ENCODE data around the gene B3GAT1. TPM values are rescaled to one million over a fixed set of nuclear protein-coding genes. Genes with fewer than 3 reads are reported as not detected.

The B3GAT1 gene
- polyA plus RNA-seq, 1 donor from 2014 or later = 28.2 TPM

DNA sequence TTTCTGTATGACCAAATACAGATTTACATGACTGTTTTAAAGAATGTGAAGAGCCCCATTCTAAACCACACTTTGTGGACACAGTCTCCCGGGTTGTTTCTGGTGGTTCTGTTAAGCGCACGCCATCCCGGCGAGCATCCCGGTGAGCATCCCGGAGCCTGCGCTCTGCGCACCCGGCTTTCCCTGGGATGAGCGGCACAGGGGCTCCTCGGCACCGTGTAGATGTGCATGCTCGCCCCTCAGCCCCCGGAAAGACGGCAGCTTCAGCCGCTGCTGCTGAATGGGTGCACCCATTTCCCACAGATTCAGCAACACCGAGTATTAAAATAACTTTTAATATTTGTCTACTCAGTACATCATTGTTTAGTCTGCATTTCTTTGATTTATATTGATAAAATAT, 44.3 kb downstream of the B3GAT1 start:
- Histone ChIP-seq H3K4me2 (ENCODE audit: low read length) (no peak overlapping the region), H2AFZ (ENCODE audit: low read depth, low read length) (no peak overlapping the region), H3F3A (ENCODE audit: insufficient read depth, low read length, poor library complexity, severe bottlenecking) (no peaks in the 10 kb centered on the region), H3K9ac (ENCODE audit: low read length) (no peak overlapping the region), H4K20me1 (ENCODE audit: insufficient read depth) (no peaks in the 10 kb centered on the region), H3K27ac (ENCODE audit: low read length) (no peak overlapping the region), H3K9me2 (ENCODE audit: insufficient read depth, low read length) (no peaks in the 10 kb centered on the region), H3K27me3 (ENCODE audit: insufficient read depth, low read depth, low read length) (no peaks in the 10 kb centered on the region), H3K79me2 (replicated peaks; ENCODE audit: insufficient read depth, low read length) (no peaks in the 10 kb centered on the region), H3K4me3 (ENCODE audit: low read length) (no peak overlapping the region), H3K36me3 (ENCODE audit: insufficient read depth, low read length) (no peaks in the 10 kb centered on the region), H3K9me3 (ENCODE audit: low read length) (no peaks in the 10 kb centered on the region)
- TF ChIP-seq MXI1 (conservative IDR thresholded peaks at IDR 0.05; ENCODE audit: poor library complexity, severe bottlenecking) (no peak), EP300 (conservative IDR thresholded peaks at IDR 0.05; ENCODE audit: poor library complexity, severe bottlenecking) (no peak)

DNA sequence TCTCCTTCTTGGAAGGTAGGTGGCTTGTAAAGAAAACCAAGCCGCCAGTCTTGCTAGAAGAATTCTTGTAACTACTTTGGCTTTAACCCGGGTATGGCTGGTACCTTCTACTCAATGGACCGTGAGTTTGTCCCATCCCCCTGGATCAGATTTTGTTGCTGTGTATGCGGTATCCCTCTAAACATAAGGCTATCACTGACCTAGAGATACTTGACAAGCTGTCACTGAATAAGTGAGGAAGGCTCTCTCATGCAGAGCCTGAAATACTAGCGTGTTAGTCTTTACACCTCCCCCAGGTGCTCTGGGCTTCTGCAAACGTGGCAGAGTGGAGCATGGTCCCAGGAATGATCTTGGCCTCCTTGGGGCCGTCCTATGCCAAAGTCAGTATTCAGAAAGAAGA, 45.8 kb downstream of the B3GAT1 start:
- no peaks in the 10 kb centered on the region for H3K36me3 ChIP-seq (ENCODE audit: insufficient read depth, low read length)

More for the DNA sequence above, 45.8 kb downstream of the B3GAT1 start:
- no peaks in the 10 kb centered on the region for H3K9me3 ChIP-seq (ENCODE audit: low read length)
- no peak overlapping the region for H3K4me2 ChIP-seq (ENCODE audit: low read length)
- H3K9ac ChIP-seq (ENCODE audit: low read length) = no peak overlapping the region
- no peaks in the 10 kb centered on the region for H4K20me1 ChIP-seq (ENCODE audit: insufficient read depth)
- no peak overlapping the region for H2AFZ ChIP-seq (ENCODE audit: low read depth, low read length)
- no peaks in the 10 kb centered on the region for H3K27me3 ChIP-seq (ENCODE audit: insufficient read depth, low read depth, low read length)
- H3K9me2 ChIP-seq (ENCODE audit: insufficient read depth, low read length) = no peaks in the 10 kb centered on the region
- no peak overlapping the region for H3K4me3 ChIP-seq (ENCODE audit: low read length)
- no peak overlapping the region for H3K27ac ChIP-seq (ENCODE audit: low read length)
- no peak for TF ChIP-seq REST (IDR thresholded peaks at IDR 0.05; ENCODE audit: borderline replicate concordance)
- TF ChIP-seq EZH2 (IDR thresholded peaks at IDR 0.05; ENCODE audit: borderline replicate concordance, insufficient read depth, low read length, poor library complexity, severe bottlenecking) = no peak
- TF ChIP-seq MXI1 (conservative IDR thresholded peaks at IDR 0.05; ENCODE audit: poor library complexity, severe bottlenecking) = no peak
- TF ChIP-seq TAF1 (IDR thresholded peaks at IDR 0.05; ENCODE audit: low read depth) = no peak
- TF ChIP-seq RAD21 (conservative IDR thresholded peaks at IDR 0.05) = no peak
- no peak for TF ChIP-seq SMC3 (conservative IDR thresholded peaks at IDR 0.05; ENCODE audit: poor library complexity)
- TF ChIP-seq, protein P1, sequence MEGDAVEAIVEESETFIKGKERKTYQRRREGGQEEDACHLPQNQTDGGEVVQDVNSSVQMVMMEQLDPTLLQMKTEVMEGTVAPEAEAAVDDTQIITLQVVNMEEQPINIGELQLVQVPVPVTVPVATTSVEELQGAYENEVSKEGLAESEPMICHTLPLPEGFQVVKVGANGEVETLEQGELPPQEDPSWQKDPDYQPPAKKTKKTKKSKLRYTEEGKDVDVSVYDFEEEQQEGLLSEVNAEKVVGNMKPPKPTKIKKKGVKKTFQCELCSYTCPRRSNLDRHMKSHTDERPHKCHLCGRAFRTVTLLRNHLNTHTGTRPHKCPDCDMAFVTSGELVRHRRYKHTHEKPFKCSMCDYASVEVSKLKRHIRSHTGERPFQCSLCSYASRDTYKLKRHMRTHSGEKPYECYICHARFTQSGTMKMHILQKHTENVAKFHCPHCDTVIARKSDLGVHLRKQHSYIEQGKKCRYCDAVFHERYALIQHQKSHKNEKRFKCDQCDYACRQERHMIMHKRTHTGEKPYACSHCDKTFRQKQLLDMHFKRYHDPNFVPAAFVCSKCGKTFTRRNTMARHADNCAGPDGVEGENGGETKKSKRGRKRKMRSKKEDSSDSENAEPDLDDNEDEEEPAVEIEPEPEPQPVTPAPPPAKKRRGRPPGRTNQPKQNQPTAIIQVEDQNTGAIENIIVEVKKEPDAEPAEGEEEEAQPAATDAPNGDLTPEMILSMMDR (IDR thresholded peaks at IDR 0.05; ENCODE audit: poor library complexity, severe bottlenecking) = no peak
- no peak for TF ChIP-seq POLR2AphosphoS5 (IDR thresholded peaks at IDR 0.05)
- TF ChIP-seq EP300 (conservative IDR thresholded peaks at IDR 0.05; ENCODE audit: poor library complexity, severe bottlenecking) = no peak
- H3K79me2 ChIP-seq (replicated peaks; ENCODE audit: insufficient read depth, low read length) = no peaks in the 10 kb centered on the region
- no peaks in the 10 kb centered on the region for H3F3A ChIP-seq (ENCODE audit: insufficient read depth, low read length, poor library complexity, severe bottlenecking)
